K562 (cell line): ENCODE measurements around the gene STK4. TPM values are rescaled to one million over a fixed set of nuclear protein-coding genes. Genes with fewer than 3 reads are reported as not detected.

Source experiments
- ARID4B ChIP-seq: sonication (generic); formaldehyde crosslinking; IDR thresholded peaks from 2 replicates; pipeline ENCODE4 v1.8.0; 2022; ENCODE audit warnings: mild to moderate bottlenecking, missing genetic modification reagents
- E2F5 ChIP-seq: sonication (generic); formaldehyde crosslinking; IDR thresholded peaks from 2 replicates; pipeline ENCODE4 v1.8.0; 2022; ENCODE audit warnings: mild to moderate bottlenecking, missing genetic modification reagents
- E2F6 ChIP-seq, 2 experiments: IDR thresholded peaks; 2 replicates each; pipeline ENCODE4 v1.6.1; 2011; ENCODE audit warnings: borderline replicate concordance in 1 of 2, control low read depth in 1 of 2, low read depth in 1 of 2, low read length in 1 of 2, mild to moderate bottlenecking in 1 of 2, mixed read lengths in 1 of 2, moderate library complexity in 1 of 2; ENCODE audit not compliant: insufficient read depth in 1 of 2, insufficient read length in 1 of 2, poor library complexity in 1 of 2, severe bottlenecking in 1 of 2; ENCODE audit errors: extremely low read depth in 1 of 2
- FOXA1 ChIP-seq: fragments of 450-650 bp; IDR thresholded peaks from 2 replicates; pipeline ENCODE4 v1.6.1; 2016; ENCODE audit warnings: mild to moderate bottlenecking, borderline replicate concordance
- HDAC6 ChIP-seq: IDR thresholded peaks from 2 replicates; pipeline ENCODE4 v1.6.1; 2012; ENCODE audit warnings: low read depth, mild to moderate bottlenecking, control low read depth, inconsistent platforms, low read length, moderate library complexity
- HNRNPLL ChIP-seq: fragments of 200-400 bp; formaldehyde crosslinking; IDR thresholded peaks from 2 replicates; pipeline ENCODE4 v1.6.1; 2017; ENCODE audit warnings: low read length, low read depth, mild to moderate bottlenecking; ENCODE audit not compliant: poor library complexity, severe bottlenecking
- NBN ChIP-seq: fragments of 450-650 bp; IDR thresholded peaks from 2 replicates; pipeline ENCODE4 v1.6.1; 2016; ENCODE audit warnings: low read depth, mild to moderate bottlenecking
- POLR2A ChIP-seq: fragments of 450-650 bp; conservative IDR thresholded peaks from 2 replicates; pipeline ENCODE4 v1.6.1; 2016
- RFX7 ChIP-seq: fragments of 250-450 bp; sonication (Bioruptor Pico); IDR thresholded peaks from 2 replicates; pipeline ENCODE4 v1.5.1; 2021; ENCODE audit warnings: mild to moderate bottlenecking
- SMARCA4 ChIP-seq: fragments of 450-650 bp; IDR thresholded peaks from 2 replicates; pipeline ENCODE4 v1.6.1; 2016
- TFE3 ChIP-seq: fragments of 450-650 bp; formaldehyde crosslinking; IDR thresholded peaks from 2 replicates; pipeline ENCODE4 v1.4.0; 2020; ENCODE audit warnings: mild to moderate bottlenecking, mixed read lengths
- ZNF217 ChIP-seq: sonication (generic); formaldehyde crosslinking; IDR thresholded peaks from 2 replicates; pipeline ENCODE4 v1.8.0; 2022; ENCODE audit warnings: mild to moderate bottlenecking, missing genetic modification reagents
- ZNF717 ChIP-seq: fragments of 250-450 bp; sonication (Bioruptor Pico); IDR thresholded peaks from 2 replicates; pipeline ENCODE4 v1.5.0; 2021
- ZNF75A ChIP-seq: fragments of 450-650 bp; formaldehyde crosslinking; IDR thresholded peaks from 2 replicates; pipeline ENCODE4 v1.4.0; 2020; ENCODE audit warnings: mild to moderate bottlenecking
- polyA plus RNA-seq, 8 experiments: library from polyadenylated mRNA; depleted of rRNA in 4 of 8; stranded (reverse) in 5 of 8; unstranded in 3 of 8; fragments of >200 nt; fragmentation: Nextera tagmentation in 2 of 8; fragmentation: Illumina TruSeq in 1 of 8; extraction: Ambion mirVana in 2 of 8; extraction: Trizol in 1 of 8; gene quantifications; 2 replicates each; pipeline versions ENCODE4 v1.2.1 to v1.2.3, GENCODE V29; 2011 to 2014; ENCODE audit warnings: inconsistent platforms in 1 of 8, missing spikeins in 1 of 8
- total RNA-seq, 7 experiments: library from RNA; depleted of rRNA in 6 of 7; stranded (reverse); fragments of >200 nt in 6 of 7; fragmentation: Illumina TruSeq in 2 of 7; extraction: Trizol in 2 of 7; gene quantifications; 2 replicates each; pipeline versions ENCODE4 v1.2.1 to v1.2.3, GENCODE V29; 2011 to 2021; ENCODE audit warnings: low replicate concordance in 1 of 7
- TF ChIP-seq, protein P1 (sequence below), 2 experiments: fragments of 200-800 bp in 1 of 2; sonication (Bioruptor generic) in 1 of 2; sonication (generic) in 1 of 2; formaldehyde crosslinking in 1 of 2; IDR thresholded peaks in 1 of 2; conservative IDR thresholded peaks in 1 of 2; 2 replicates each; pipeline versions ENCODE4 v1.5.0 to v1.6.1; 2016 to 2020; ENCODE audit warnings: missing compliant biosample characterization in 1 of 2, missing genetic modification characterization in 1 of 2, missing genetic modification reagents in 1 of 2
- TF ChIP-seq, protein P2 (sequence below): IDR thresholded peaks from 2 replicates; pipeline ENCODE4 v1.6.1; 2011; ENCODE audit not compliant: insufficient read length; ENCODE audit errors: extremely low read depth

Gene STK4
- total and polyA plus RNA-seq, 9 of the 15 experiments (the other 6 are each of a cell fraction or from before 2014, with no cell fraction given), result 11.9 to 30.6 (median 22.2) TPM

GRCh38 chr20:45036044-45036755, 69.9 kb downstream of the STK4 start (continued):
- TF ChIP-seq TFE3 (CRISPR knock-in tag) (no peak), SMARCA4 (peak; percentile 87), FOXA1 (no peak), NBN (no peak), ZNF717 (no peak), HDAC6 (no peak), ARID4B (CRISPR knock-in tag) (no peak), ZNF75A (CRISPR knock-in tag) (no peak), ZNF217 (no peak), E2F5 (CRISPR knock-in tag) (no peak), RFX7 (no peak), HNRNPLL (no peak), POLR2A (no peak), E2F6 (IDR thresholded peaks at IDR 0.05; ENCODE audit: borderline replicate concordance in 1 of 2, extremely low read depth in 1 of 2, insufficient read depth in 1 of 2, insufficient read length in 1 of 2, low read depth in 1 of 2, low read length in 1 of 2, poor library complexity in 1 of 2, severe bottlenecking in 1 of 2) (no peak)
- TF ChIP-seq, protein P1, sequence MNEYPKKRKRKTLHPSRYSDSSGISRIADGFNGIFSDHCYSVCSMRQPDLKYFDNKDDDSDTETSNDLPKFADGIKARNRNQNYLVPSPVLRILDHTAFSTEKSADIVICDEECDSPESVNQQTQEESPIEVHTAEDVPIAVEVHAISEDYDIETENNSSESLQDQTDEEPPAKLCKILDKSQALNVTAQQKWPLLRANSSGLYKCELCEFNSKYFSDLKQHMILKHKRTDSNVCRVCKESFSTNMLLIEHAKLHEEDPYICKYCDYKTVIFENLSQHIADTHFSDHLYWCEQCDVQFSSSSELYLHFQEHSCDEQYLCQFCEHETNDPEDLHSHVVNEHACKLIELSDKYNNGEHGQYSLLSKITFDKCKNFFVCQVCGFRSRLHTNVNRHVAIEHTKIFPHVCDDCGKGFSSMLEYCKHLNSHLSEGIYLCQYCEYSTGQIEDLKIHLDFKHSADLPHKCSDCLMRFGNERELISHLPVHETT (CRISPR knock-in tag; conservative IDR thresholded peaks at IDR 0.05 in 1 of 2, IDR thresholded peaks at IDR 0.05 in 1 of 2), result no peak
- TF ChIP-seq, protein P2, sequence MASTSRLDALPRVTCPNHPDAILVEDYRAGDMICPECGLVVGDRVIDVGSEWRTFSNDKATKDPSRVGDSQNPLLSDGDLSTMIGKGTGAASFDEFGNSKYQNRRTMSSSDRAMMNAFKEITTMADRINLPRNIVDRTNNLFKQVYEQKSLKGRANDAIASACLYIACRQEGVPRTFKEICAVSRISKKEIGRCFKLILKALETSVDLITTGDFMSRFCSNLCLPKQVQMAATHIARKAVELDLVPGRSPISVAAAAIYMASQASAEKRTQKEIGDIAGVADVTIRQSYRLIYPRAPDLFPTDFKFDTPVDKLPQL, result no peak
